GM18520 (cell line): ENCODE measurements around the gene CERS6.

Source experiments
- ATAC-seq: cut with Tn5 transposase; IDR thresholded peaks from one replicate; pipeline ENCODE4 v1.9.1; 2021; ENCODE audit not compliant: unreplicated experiment

CERS6 gene

DNA sequence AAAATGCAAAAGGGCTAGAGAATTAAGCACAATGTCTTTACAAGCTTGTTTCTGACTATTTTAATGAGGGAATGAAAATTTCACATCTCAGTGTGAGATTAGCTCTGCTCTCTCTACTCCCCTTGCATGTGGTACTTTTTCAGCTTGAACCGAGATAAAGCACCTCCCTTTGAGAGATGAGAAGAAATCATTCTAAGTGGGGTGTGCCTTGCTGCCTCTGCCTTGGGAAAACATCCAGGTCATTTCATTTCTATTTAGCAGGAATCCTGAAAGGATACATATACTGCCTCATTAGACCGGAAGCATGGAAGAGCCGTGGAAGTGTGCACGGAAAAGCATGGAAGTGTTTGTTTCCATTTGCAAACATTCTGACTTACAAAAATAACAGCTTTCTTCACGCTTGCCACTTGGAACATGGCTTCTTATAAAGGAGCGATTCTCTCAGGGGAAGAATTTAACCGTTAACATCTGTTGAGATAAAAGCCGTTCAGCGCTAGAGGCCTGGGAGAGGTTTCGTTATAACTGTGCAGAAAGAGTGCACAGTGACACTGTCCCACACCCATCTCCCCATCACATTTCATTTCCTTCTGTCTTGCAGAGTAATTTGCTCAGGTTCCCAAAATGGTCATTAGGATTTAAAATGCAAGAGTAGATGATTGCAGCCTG is 363.1 kb downstream of the CERS6 start:
- no peak for ATAC-seq

- ATAC-seq = no peak
Measured at GRCh38 chr2:168819829-168820489, 363.9 kb downstream of the CERS6 start.

DNA sequence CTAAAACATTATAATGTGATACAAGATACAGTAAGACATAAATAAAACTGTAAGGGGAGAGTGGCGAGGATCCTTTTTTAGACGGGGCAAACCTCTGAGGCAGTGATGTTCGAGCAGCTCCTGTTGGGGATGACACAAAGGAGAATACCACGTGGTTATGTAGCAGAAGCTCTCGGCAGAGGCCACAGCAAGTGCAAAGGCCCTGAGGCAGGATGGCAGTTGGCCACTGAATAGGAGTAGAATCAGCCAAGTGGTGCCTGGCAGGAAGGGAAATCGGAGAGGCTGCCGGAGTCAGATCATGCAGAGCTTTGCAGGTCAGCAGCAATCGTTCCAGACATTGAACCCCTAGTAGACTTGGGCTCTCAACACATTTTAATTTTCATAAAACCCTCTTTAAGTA is 365.5 kb downstream of the CERS6 start:
- no peak for ATAC-seq

DNA sequence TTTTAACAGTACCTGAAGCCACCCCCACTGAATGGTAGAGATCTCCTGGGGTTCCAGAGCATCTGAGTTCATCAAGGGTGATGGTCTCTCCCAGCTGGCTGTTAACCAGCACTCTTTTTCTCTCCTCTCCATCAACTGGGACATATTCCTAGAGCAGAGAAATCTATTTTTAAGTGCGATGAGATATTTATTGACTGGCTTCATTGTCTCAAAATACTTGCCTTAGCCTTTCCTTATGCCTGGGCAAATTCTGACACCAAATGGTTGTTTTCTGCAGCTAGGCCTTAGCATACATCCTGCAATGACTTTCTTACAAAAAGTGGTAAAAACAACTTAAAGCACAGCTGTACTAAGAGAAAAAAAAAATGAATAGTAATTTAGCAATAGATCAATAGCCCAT is 365.9 kb downstream of the CERS6 start:
- no peak for ATAC-seq
